Heart right ventricle (tissue), 16 donors: ENCODE data around the gene KIF3B. TPM values are rescaled to one million over a fixed set of nuclear protein-coding genes. Genes with fewer than 3 reads are reported as not detected.

Experiments
- ATAC-seq, 8 donors: fragments of 200-7000 bp; cut with Tn5 transposase; one replicate each; pipeline ENCODE4 v1.9.1; 2020; ENCODE audit warnings: mild to moderate bottlenecking in 8 of 8, moderate library complexity in 8 of 8, moderate number of reproducible peaks in 1 of 8
- DNase-seq, 2 donors: peaks; one replicate each; pipeline ENCODE4 v3.0.0-alpha.2; 2020
- H3K27ac ChIP-seq, 10 donors: fragments of 200-600 bp; sonication (generic) in 2 of 10; one replicate each; pipeline versions ENCODE4 v1.5.0 to v1.8.0; 2020 to 2022; ENCODE audit warnings: mild to moderate bottlenecking in 3 of 10
- H3K27me3 ChIP-seq, 7 donors: fragments of 200-600 bp; one replicate each; pipeline ENCODE4 v1.8.0; 2021 to 2022; ENCODE audit warnings: mild to moderate bottlenecking in 2 of 7
- H3K36me3 ChIP-seq, 9 donors: fragments of 200-600 bp; sonication (generic) in 1 of 9; one replicate each; pipeline versions ENCODE4 v1.5.0 to v1.8.0; 2020 to 2022; ENCODE audit warnings: mild to moderate bottlenecking in 2 of 9
- H3K4me1 ChIP-seq, 9 donors: fragments of 200-600 bp; sonication (generic) in 1 of 9; one replicate each; pipeline versions ENCODE4 v1.5.0 to v1.8.0; 2020 to 2022; ENCODE audit warnings: mild to moderate bottlenecking in 4 of 9
- H3K4me3 ChIP-seq, 10 donors: fragments of 200-600 bp; sonication (generic) in 2 of 10; one replicate each; pipeline versions ENCODE4 v1.5.0 to v1.8.0; 2020 to 2022; ENCODE audit warnings: mild to moderate bottlenecking in 7 of 10, moderate library complexity in 2 of 10
- H3K9me3 ChIP-seq, 11 donors: fragments of 200-600 bp in 10 of 11; sonication (generic) in 2 of 11; one replicate each; pipeline versions ENCODE4 v1.5.0 to v1.8.0; 2013 to 2022; ENCODE audit warnings: mild to moderate bottlenecking in 2 of 11, control low read depth in 1 of 11, moderate library complexity in 1 of 11
- WGBS, 2 donors: extraction: QIAGEN DNeasy Blood & Tissue Kit; methylation state at CpG; one replicate each; pipeline ENCODE4 v1.1.7; 2013; ENCODE audit warnings: inconsistent platforms in 1 of 2; 5-methylcytosine and 5-hydroxymethylcytosine counted together
- intact Hi-C, 10 donors: fragments of 100-400 bp; cut with DNase I; formaldehyde crosslinking; loops; one replicate each; pipeline versions ENCODE4 v1.11.1 to v1.14.2; 2022
- polyA plus RNA-seq, 2 donors: library from polyadenylated mRNA; stranded (reverse); fragments of 200-250 nt; gene quantifications; one replicate each; pipeline ENCODE4 v1.2.3, GENCODE V29; 2013
- total RNA-seq, 10 donors: library from RNA; stranded (reverse); fragmentation: NEBNext Ultra II Directional in 3 of 10; extraction: Animal tissue kit (Norgen Biotek cat#: 25700) in 3 of 10; gene quantifications; one replicate each; pipeline versions ENCODE4 v1.2.1 to v1.2.4, GENCODE V29; 2021 to 2023
- TF ChIP-seq, protein P1 (sequence below), 9 donors: fragments of 200-600 bp; sonication (generic) in 2 of 9; IDR thresholded peaks; one replicate each; pipeline versions ENCODE4 v1.5.0 to v1.8.0; 2021 to 2022; ENCODE audit warnings: antibody characterized with exemption in 9 of 9, mild to moderate bottlenecking in 5 of 9, moderate library complexity in 1 of 9
- donor health status: Arrhythmogenic right ventricular cardiomyopathy.
- donor health status: ischemic (EF 13 %, LVEDD 7.1; RV severe dilation, severe dysfunction).
- donor health status: healthy with polysubstance abuse.
- donor health status: DM: no; HTN: yes; CAD: no.
- donor health status: DM: no; HTN: no; CAD: no.
- donor health status: ischemic (EF 25% LVEDD 6.9; RV normal size, moderate dysfunction).
- donor health status: ischemic (EF 25% LVEDD 5.7; RV mildly dilated, moderate dysfunction).
- donor health status: healthy.
- donor health status: DM: yes; HTN: yes; CAD: no.
- donor health status: Ischemic cardiomyopathy.
- donor health status: ischemic (EF 35%, LVEDD 5.7; RV mildly dilated, moderate dysfunction).
- donor health status: nonischemic (EF 11% LVEDD 7.7; RV severe dilation, severe dysfunction).
- donor health status: DM: yes; HTN: yes; CAD: no.
- donor health status: PGD.
- donor health status: ischemic (EF 29% LVEDD 5.4; RV normal size, mild dysfunction).
- donor health status: nonischemic (EF 23%, LVEDD 6.1; RV moderate dilation, normal function).

The KIF3B gene
- total and polyA plus RNA-seq, 12 donors, result 4.7 to 16.3 (median 11.1) TPM

DNA sequence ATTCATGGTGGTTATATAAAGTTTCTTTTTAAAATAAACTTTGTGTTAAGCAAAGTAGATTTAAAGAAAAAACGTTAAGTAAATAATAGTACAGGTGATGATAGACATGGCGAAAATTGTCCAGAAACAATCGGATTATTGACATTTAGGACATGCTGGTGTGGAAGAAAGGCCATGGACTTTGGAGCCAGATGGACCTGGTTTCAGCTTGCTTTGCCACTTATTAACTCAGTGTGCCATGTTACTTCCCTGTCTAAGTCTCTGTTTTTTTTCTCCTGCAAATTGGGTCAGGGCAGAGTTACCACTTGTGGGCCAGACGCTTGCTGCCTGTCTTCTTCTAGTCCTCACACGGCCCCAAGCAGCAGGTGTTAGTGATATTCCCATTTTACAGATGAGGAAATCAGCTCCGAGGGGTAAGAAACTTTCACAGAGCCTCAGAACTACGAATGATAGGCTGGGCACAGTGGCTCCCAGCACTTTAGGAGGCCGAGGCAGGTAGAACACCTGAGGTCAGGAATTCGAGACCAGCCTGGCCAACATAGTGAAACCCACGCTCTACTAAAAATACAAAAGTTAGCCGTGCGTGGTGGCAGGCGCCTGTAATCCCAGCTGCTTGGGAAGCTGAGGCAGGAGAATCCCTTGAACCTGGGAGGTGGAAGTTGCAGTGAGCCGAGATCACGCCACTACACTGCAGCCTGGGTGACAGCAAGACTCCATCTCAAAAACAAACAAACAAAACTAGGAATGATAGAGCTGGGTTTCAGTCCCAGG lies 12.4 kb downstream of the KIF3B start:
- DNase-seq (no peak), ATAC-seq (no peak)
- H3K27ac ChIP-seq, result no peak overlapping the region
- no peaks in the 10 kb centered on the region for H3K27me3 ChIP-seq
- intact Hi-C loops, result loop anchor here in 2 of 10 donors (5.0 to 10.0 kb wide), 2 partner anchors 42 to 85 kb away; partner anchors contain the start of genes PLAGL2 (in 1 of the 2) and POFUT1 (in 1 of the 2)
- H3K4me1 ChIP-seq, result peaks cover 3 to 27% (median 22%) of the 10 kb centered on the region in 9 donors
- TF ChIP-seq, protein P1, sequence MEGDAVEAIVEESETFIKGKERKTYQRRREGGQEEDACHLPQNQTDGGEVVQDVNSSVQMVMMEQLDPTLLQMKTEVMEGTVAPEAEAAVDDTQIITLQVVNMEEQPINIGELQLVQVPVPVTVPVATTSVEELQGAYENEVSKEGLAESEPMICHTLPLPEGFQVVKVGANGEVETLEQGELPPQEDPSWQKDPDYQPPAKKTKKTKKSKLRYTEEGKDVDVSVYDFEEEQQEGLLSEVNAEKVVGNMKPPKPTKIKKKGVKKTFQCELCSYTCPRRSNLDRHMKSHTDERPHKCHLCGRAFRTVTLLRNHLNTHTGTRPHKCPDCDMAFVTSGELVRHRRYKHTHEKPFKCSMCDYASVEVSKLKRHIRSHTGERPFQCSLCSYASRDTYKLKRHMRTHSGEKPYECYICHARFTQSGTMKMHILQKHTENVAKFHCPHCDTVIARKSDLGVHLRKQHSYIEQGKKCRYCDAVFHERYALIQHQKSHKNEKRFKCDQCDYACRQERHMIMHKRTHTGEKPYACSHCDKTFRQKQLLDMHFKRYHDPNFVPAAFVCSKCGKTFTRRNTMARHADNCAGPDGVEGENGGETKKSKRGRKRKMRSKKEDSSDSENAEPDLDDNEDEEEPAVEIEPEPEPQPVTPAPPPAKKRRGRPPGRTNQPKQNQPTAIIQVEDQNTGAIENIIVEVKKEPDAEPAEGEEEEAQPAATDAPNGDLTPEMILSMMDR (IDR thresholded peaks at IDR 0.05), result no peak
- H3K4me3 ChIP-seq, result no peak overlapping the region
- 92 to 97% methylated on average over 15 of the region's 15 CpGs for WGBS, 2 donors
- H3K36me3 ChIP-seq, result peaks cover 0 to 9% (median 0%) of the 10 kb centered on the region in 9 donors
- no peaks in the 10 kb centered on the region for H3K9me3 ChIP-seq

DNA sequence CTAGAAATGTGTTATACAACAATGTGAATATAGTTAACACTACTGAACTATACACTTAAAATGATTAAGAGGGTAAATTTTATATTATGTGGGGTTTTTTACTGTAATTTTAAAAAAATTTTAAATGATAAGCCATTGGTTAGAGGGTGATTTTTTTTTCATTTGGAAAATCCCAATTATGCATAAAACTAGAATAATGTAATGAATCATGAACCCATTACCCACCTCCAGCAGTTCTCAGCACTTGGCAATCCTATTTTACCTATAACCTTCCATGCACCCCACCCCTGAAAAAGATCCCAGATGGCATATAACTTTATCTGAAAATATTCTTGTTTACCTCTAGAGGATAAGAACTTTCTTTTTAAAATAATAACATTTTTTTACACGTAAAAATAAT lies 13.7 kb downstream of the KIF3B start:
- Histone ChIP-seq H3K4me1 (peaks cover 0 to 15% (median 9%) of the 10 kb centered on the region in 9 donors), H3K9me3 (no peaks in the 10 kb centered on the region), H3K27ac (no peak overlapping the region), H3K27me3 (no peaks in the 10 kb centered on the region), H3K4me3 (no peak overlapping the region), H3K36me3 (peaks cover 0 to 9% (median 0%) of the 10 kb centered on the region in 9 donors)
- WGBS, 2 donors, result 96 to 99% methylated on average over 1 of the region's 1 CpG
- ATAC-seq (no peak), DNase-seq (no peak)
- TF ChIP-seq, protein P1 (IDR thresholded peaks at IDR 0.05), result no peak
- intact Hi-C loops, result loop anchor here in 1 of 10 donors (5.0 kb wide), 1 partner anchor 41 kb away; no protein-coding TSS in a partner anchor

- Histone ChIP-seq H3K27ac (no peak overlapping the region), H3K36me3 (peaks cover 0 to 9% (median 0%) of the 10 kb centered on the region in 9 donors), H3K27me3 (no peaks in the 10 kb centered on the region), H3K9me3 (no peaks in the 10 kb centered on the region), H3K4me1 (peaks cover 0 to 15% (median 12%) of the 10 kb centered on the region in 9 donors), H3K4me3 (no peak overlapping the region)
- DNase-seq (no peak), ATAC-seq (no peak)
- TF ChIP-seq, protein P1 (IDR thresholded peaks at IDR 0.05), result no peak
- intact Hi-C loops, result loop anchor here in 1 of 10 donors (5.0 kb wide), 1 partner anchor 40 kb away; no protein-coding TSS in a partner anchor
- 92 to 93% methylated on average over 8 of the region's 8 CpGs for WGBS, 2 donors
Observed at GRCh38 chr20:32292548-32292947, 15.1 kb downstream of the KIF3B start.

DNA sequence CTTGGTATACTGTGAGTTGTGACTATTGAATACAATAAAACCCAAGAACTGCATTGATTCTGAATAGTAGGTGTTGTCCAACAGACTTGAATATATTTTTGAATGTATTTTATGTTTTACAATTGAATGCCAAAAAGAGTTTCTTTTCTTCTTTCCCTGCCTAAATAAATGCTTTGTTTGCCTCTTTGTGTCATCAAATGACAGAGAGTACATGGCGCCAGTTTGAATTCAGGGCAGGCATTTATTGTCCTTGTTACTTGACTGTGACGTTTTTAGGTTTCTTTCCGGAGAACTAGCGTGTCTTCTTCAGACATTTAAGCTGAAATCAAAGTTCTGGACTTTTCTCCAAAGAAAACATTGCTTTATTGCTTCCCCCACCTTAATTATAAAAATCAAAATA lies 16.6 kb downstream of the KIF3B start:
- 60 to 94% methylated on average over 4 of the region's 4 CpGs for WGBS, 2 donors

More for the DNA sequence above, 16.6 kb downstream of the KIF3B start:
- H3K36me3 ChIP-seq, result no peaks in the 10 kb centered on the region
- no peak overlapping the region for H3K27ac ChIP-seq
- peaks cover 0 to 18% (median 12%) of the 10 kb centered on the region in 9 donors for H3K4me1 ChIP-seq
- DNase-seq (no peak), ATAC-seq (no peak)
- TF ChIP-seq, protein P1 (IDR thresholded peaks at IDR 0.05), result no peak
- H3K27me3 ChIP-seq, result no peaks in the 10 kb centered on the region
- intact Hi-C loops, result loop anchor here in 1 of 10 donors (5.0 kb wide), 1 partner anchor 38 kb away; no protein-coding TSS in a partner anchor
- H3K9me3 ChIP-seq, result no peaks in the 10 kb centered on the region
- no peak overlapping the region for H3K4me3 ChIP-seq
